WTC11 (cell line): ENCODE results near the gene PODN. TPM values are rescaled to one million over a fixed set of nuclear protein-coding genes. Genes with fewer than 3 reads are reported as not detected.

Experiments used
- ATAC-seq: fragments of 200-7000 bp; cut with Tn5 transposase; 2 replicates; pipeline ENCODE4 v1.10.0; 2021; ENCODE audit warnings: mild to moderate bottlenecking, moderate library complexity
- CTCF ChIA-PET: fragments of 300-600 bp; sonication (Branson Sonifier 250); formaldehyde crosslinking; loops from one replicate; lab custom pipeline; 2021; ENCODE audit warnings: antibody characterized with exemption; lab: Charles Lee
- POLR2A ChIA-PET: fragments of 350-600 bp; sonication (Branson Sonifier 250); formaldehyde crosslinking; loops from one replicate; lab custom pipeline; 2021; ENCODE audit warnings: antibody characterized with exemption; lab: Charles Lee
- DNase-seq: peaks from one replicate; pipeline ENCODE4 v3.0.0; 2021; ENCODE audit warnings: low spot score
- H3K27ac Mint-ChIP-seq: 2 replicates; pipeline ENCODE4 v1.8.0; 2021; ENCODE audit warnings: mixed read lengths
- H3K27me3 Mint-ChIP-seq: 2 replicates; pipeline ENCODE4 v1.8.0; 2021; ENCODE audit warnings: low read depth, mild to moderate bottlenecking, moderate library complexity, mixed read lengths
- H3K36me3 Mint-ChIP-seq: 2 replicates; pipeline ENCODE4 v1.8.0; 2021; ENCODE audit warnings: mixed read lengths
- H3K4me1 Mint-ChIP-seq: 2 replicates; pipeline ENCODE4 v1.8.0; 2022; ENCODE audit warnings: mixed read lengths
- H3K4me3 Mint-ChIP-seq: 2 replicates; pipeline ENCODE4 v1.8.0; 2021; ENCODE audit warnings: mild to moderate bottlenecking, moderate library complexity, mixed read lengths
- H3K9me3 Mint-ChIP-seq: 2 replicates; pipeline ENCODE4 v1.8.0; 2021; ENCODE audit warnings: mixed read lengths
- CREB1 ChIP-seq: sonication (generic); formaldehyde crosslinking; IDR thresholded peaks from 2 replicates; pipeline ENCODE4 v1.8.0; 2023; ENCODE audit warnings: mild to moderate bottlenecking, missing genetic modification reagents
- EMX1 ChIP-seq: fragments of 250-450 bp; sonication (Bioruptor Pico); IDR thresholded peaks from 2 replicates; pipeline ENCODE4 v1.8.0; 2021; ENCODE audit warnings: mild to moderate bottlenecking
- GRHL2 ChIP-seq: fragments of 250-450 bp; sonication (Bioruptor Pico); IDR thresholded peaks from 2 replicates; pipeline ENCODE4 v1.8.0; 2022; ENCODE audit warnings: mild to moderate bottlenecking, moderate library complexity; ENCODE audit not compliant: insufficient replicate concordance, severe bottlenecking
- JUN ChIP-seq: sonication (generic); formaldehyde crosslinking; IDR thresholded peaks from 2 replicates; pipeline ENCODE4 v1.8.0; 2023; ENCODE audit warnings: mild to moderate bottlenecking, missing genetic modification reagents
- MYBL2 ChIP-seq: sonication (generic); formaldehyde crosslinking; IDR thresholded peaks from 2 replicates; pipeline ENCODE4 v1.8.1; 2023; ENCODE audit warnings: mild to moderate bottlenecking, moderate library complexity, missing genetic modification reagents
- PRRX2 ChIP-seq: fragments of 250-450 bp; sonication (Bioruptor Pico); IDR thresholded peaks from 2 replicates; pipeline ENCODE4 v1.8.0; 2021; ENCODE audit warnings: mild to moderate bottlenecking
- SMAD3 ChIP-seq: sonication (generic); formaldehyde crosslinking; IDR thresholded peaks from 2 replicates; pipeline ENCODE4 v1.8.0; 2022; ENCODE audit warnings: missing genetic modification reagents, mild to moderate bottlenecking, borderline replicate concordance
- ZBTB21 ChIP-seq: sonication (generic); formaldehyde crosslinking; IDR thresholded peaks from 2 replicates; pipeline ENCODE4 v1.8.1; 2023; ENCODE audit warnings: mild to moderate bottlenecking, missing genetic modification reagents, borderline replicate concordance
- ZNF263 ChIP-seq: sonication (generic); formaldehyde crosslinking; IDR thresholded peaks from 2 replicates; pipeline ENCODE4 v1.8.1; 2022; ENCODE audit warnings: low read depth, mild to moderate bottlenecking, moderate library complexity, missing genetic modification reagents
- ZNF671 ChIP-seq: fragments of 250-450 bp; sonication (Bioruptor Pico); IDR thresholded peaks from 2 replicates; pipeline ENCODE4 v1.8.0; 2021; ENCODE audit warnings: mild to moderate bottlenecking
- total RNA-seq: library from RNA; stranded (reverse); gene quantifications from 3 replicates; pipeline ENCODE4 v1.2.3, GENCODE V29; 2021
- TF ChIP-seq, protein P1 (sequence below): sonication (generic); formaldehyde crosslinking; IDR thresholded peaks from 2 replicates; pipeline ENCODE4 v1.8.0; 2023; ENCODE audit warnings: missing genetic modification reagents, mild to moderate bottlenecking, borderline replicate concordance
- TF ChIP-seq, protein P2 (sequence below): sonication (generic); formaldehyde crosslinking; IDR thresholded peaks from 2 replicates; pipeline ENCODE4 v1.8.1; 2023; ENCODE audit warnings: mild to moderate bottlenecking, missing genetic modification reagents, moderate library complexity
- TF ChIP-seq, protein P3 (sequence below): fragments of 200-600 bp; IDR thresholded peaks from 2 replicates; pipeline ENCODE4 v1.8.0; 2022; ENCODE audit warnings: antibody characterized with exemption
- TF ChIP-seq, protein P4 (sequence below): sonication (generic); formaldehyde crosslinking; IDR thresholded peaks from 2 replicates; pipeline ENCODE4 v1.8.0; 2022; ENCODE audit warnings: mild to moderate bottlenecking, missing genetic modification reagents
- TF ChIP-seq, protein P5 (sequence below): sonication (generic); formaldehyde crosslinking; conservative IDR thresholded peaks from 2 replicates; pipeline ENCODE4 v1.8.1; 2023; ENCODE audit warnings: mild to moderate bottlenecking, low read depth, missing genetic modification reagents, moderate library complexity
- TF ChIP-seq, protein P6 (sequence below): sonication (generic); formaldehyde crosslinking; IDR thresholded peaks from 2 replicates; pipeline ENCODE4 v1.8.1; 2023; ENCODE audit warnings: mild to moderate bottlenecking, moderate library complexity, missing genetic modification reagents
- TF ChIP-seq, protein P7 (sequence below): sonication (generic); formaldehyde crosslinking; IDR thresholded peaks from 2 replicates; pipeline ENCODE4 v1.8.1; 2023; ENCODE audit warnings: mild to moderate bottlenecking, missing genetic modification reagents

Gene PODN
- total RNA-seq, 1 experiment from 2014 or later, result 0.48 TPM

DNA sequence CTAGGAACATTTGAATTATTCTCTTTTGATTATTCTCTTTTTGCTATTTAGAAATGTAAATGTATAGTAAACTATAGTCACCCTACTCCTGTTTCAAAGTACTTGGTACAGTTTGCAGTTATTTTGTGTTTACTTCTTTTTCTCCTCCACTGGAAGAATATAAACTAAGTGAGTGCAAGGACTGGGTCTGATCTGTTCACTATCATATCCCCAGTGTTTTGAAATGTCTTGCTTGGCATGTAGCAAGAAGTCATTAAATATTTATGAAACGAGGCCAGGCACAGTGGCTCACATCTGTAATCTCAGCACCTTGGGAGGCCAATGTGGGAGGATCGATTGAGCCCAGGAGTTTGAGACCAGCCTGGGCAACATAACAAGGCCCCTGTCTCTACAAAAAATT, 35.8 kb upstream of the PODN start:
- H3K27ac Mint-ChIP-seq, result no peak overlapping the region
- no peaks in the 10 kb centered on the region for H3K27me3 Mint-ChIP-seq
- no peak overlapping the region for H3K4me3 Mint-ChIP-seq
- H3K36me3 Mint-ChIP-seq, result no peaks in the 10 kb centered on the region
- no peaks in the 10 kb centered on the region for H3K9me3 Mint-ChIP-seq
- ChIA-PET CTCF (no interaction called here), POLR2A (no interaction called here)
- H3K4me1 Mint-ChIP-seq, result no peaks in the 10 kb centered on the region
- no peak for ATAC-seq
- no peak for DNase-seq
- no peak for TF ChIP-seq EMX1 (CRISPR knock-in tag)
- no peak for TF ChIP-seq CREB1
- TF ChIP-seq, protein P1, sequence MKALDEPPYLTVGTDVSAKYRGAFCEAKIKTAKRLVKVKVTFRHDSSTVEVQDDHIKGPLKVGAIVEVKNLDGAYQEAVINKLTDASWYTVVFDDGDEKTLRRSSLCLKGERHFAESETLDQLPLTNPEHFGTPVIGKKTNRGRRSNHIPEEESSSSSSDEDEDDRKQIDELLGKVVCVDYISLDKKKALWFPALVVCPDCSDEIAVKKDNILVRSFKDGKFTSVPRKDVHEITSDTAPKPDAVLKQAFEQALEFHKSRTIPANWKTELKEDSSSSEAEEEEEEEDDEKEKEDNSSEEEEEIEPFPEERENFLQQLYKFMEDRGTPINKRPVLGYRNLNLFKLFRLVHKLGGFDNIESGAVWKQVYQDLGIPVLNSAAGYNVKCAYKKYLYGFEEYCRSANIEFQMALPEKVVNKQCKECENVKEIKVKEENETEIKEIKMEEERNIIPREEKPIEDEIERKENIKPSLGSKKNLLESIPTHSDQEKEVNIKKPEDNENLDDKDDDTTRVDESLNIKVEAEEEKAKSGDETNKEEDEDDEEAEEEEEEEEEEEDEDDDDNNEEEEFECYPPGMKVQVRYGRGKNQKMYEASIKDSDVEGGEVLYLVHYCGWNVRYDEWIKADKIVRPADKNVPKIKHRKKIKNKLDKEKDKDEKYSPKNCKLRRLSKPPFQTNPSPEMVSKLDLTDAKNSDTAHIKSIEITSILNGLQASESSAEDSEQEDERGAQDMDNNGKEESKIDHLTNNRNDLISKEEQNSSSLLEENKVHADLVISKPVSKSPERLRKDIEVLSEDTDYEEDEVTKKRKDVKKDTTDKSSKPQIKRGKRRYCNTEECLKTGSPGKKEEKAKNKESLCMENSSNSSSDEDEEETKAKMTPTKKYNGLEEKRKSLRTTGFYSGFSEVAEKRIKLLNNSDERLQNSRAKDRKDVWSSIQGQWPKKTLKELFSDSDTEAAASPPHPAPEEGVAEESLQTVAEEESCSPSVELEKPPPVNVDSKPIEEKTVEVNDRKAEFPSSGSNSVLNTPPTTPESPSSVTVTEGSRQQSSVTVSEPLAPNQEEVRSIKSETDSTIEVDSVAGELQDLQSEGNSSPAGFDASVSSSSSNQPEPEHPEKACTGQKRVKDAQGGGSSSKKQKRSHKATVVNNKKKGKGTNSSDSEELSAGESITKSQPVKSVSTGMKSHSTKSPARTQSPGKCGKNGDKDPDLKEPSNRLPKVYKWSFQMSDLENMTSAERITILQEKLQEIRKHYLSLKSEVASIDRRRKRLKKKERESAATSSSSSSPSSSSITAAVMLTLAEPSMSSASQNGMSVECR, result no peak
- TF ChIP-seq ZNF671 (CRISPR knock-in tag), result no peak
- TF ChIP-seq, protein P2, sequence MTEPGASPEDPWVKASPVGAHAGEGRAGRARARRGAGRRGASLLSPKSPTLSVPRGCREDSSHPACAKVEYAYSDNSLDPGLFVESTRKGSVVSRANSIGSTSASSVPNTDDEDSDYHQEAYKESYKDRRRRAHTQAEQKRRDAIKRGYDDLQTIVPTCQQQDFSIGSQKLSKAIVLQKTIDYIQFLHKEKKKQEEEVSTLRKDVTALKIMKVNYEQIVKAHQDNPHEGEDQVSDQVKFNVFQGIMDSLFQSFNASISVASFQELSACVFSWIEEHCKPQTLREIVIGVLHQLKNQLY (CRISPR knock-in tag), result no peak
- TF ChIP-seq, protein P3, sequence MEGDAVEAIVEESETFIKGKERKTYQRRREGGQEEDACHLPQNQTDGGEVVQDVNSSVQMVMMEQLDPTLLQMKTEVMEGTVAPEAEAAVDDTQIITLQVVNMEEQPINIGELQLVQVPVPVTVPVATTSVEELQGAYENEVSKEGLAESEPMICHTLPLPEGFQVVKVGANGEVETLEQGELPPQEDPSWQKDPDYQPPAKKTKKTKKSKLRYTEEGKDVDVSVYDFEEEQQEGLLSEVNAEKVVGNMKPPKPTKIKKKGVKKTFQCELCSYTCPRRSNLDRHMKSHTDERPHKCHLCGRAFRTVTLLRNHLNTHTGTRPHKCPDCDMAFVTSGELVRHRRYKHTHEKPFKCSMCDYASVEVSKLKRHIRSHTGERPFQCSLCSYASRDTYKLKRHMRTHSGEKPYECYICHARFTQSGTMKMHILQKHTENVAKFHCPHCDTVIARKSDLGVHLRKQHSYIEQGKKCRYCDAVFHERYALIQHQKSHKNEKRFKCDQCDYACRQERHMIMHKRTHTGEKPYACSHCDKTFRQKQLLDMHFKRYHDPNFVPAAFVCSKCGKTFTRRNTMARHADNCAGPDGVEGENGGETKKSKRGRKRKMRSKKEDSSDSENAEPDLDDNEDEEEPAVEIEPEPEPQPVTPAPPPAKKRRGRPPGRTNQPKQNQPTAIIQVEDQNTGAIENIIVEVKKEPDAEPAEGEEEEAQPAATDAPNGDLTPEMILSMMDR, result no peak
- TF ChIP-seq GRHL2 (CRISPR knock-in tag), result no peak
- no peak for TF ChIP-seq PRRX2 (CRISPR knock-in tag)
- TF ChIP-seq, protein P4, sequence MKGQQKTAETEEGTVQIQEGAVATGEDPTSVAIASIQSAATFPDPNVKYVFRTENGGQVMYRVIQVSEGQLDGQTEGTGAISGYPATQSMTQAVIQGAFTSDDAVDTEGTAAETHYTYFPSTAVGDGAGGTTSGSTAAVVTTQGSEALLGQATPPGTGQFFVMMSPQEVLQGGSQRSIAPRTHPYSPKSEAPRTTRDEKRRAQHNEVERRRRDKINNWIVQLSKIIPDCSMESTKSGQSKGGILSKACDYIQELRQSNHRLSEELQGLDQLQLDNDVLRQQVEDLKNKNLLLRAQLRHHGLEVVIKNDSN (CRISPR knock-in tag), result no peak
- TF ChIP-seq ZNF263 (CRISPR knock-in tag), result no peak
- no peak for TF ChIP-seq ZBTB21 (CRISPR knock-in tag)
- TF ChIP-seq, protein P5, sequence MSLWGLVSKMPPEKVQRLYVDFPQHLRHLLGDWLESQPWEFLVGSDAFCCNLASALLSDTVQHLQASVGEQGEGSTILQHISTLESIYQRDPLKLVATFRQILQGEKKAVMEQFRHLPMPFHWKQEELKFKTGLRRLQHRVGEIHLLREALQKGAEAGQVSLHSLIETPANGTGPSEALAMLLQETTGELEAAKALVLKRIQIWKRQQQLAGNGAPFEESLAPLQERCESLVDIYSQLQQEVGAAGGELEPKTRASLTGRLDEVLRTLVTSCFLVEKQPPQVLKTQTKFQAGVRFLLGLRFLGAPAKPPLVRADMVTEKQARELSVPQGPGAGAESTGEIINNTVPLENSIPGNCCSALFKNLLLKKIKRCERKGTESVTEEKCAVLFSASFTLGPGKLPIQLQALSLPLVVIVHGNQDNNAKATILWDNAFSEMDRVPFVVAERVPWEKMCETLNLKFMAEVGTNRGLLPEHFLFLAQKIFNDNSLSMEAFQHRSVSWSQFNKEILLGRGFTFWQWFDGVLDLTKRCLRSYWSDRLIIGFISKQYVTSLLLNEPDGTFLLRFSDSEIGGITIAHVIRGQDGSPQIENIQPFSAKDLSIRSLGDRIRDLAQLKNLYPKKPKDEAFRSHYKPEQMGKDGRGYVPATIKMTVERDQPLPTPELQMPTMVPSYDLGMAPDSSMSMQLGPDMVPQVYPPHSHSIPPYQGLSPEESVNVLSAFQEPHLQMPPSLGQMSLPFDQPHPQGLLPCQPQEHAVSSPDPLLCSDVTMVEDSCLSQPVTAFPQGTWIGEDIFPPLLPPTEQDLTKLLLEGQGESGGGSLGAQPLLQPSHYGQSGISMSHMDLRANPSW (CRISPR knock-in tag), result no peak
- TF ChIP-seq SMAD3 (CRISPR knock-in tag), result no peak
- TF ChIP-seq, protein P6, sequence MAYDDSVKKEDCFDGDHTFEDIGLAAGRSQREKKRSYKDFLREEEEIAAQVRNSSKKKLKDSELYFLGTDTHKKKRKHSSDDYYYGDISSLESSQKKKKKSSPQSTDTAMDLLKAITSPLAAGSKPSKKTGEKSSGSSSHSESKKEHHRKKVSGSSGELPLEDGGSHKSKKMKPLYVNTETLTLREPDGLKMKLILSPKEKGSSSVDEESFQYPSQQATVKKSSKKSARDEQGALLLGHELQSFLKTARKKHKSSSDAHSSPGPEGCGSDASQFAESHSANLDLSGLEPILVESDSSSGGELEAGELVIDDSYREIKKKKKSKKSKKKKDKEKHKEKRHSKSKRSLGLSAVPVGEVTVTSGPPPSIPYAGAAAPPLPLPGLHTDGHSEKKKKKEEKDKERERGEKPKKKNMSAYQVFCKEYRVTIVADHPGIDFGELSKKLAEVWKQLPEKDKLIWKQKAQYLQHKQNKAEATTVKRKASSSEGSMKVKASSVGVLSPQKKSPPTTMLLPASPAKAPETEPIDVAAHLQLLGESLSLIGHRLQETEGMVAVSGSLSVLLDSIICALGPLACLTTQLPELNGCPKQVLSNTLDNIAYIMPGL (CRISPR knock-in tag), result no peak
- TF ChIP-seq, protein P7, sequence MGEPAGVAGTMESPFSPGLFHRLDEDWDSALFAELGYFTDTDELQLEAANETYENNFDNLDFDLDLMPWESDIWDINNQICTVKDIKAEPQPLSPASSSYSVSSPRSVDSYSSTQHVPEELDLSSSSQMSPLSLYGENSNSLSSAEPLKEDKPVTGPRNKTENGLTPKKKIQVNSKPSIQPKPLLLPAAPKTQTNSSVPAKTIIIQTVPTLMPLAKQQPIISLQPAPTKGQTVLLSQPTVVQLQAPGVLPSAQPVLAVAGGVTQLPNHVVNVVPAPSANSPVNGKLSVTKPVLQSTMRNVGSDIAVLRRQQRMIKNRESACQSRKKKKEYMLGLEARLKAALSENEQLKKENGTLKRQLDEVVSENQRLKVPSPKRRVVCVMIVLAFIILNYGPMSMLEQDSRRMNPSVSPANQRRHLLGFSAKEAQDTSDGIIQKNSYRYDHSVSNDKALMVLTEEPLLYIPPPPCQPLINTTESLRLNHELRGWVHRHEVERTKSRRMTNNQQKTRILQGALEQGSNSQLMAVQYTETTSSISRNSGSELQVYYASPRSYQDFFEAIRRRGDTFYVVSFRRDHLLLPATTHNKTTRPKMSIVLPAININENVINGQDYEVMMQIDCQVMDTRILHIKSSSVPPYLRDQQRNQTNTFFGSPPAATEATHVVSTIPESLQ, result no peak
- TF ChIP-seq JUN (CRISPR knock-in tag), result no peak
- no peak for TF ChIP-seq MYBL2
